NCI-H446 treated with DMSO at 0.1 percent for 48 hours (cell line): Measurements from ENCODE around the gene TMEM220.
A peak's percentile ranks its signal among the peaks of the same experiment; 100 is the strongest.
"Not testable (repeated sequence)": the region's sequence is repeated elsewhere in the genome, so short reads cannot be mapped to it uniquely, and the experiment has no call there.

ENCODE experiments used
- DNase-seq: peaks from one replicate; lab custom pipeline; 2025; lab: John Stamatoyannopoulos, UW

The TMEM220 gene

DNA sequence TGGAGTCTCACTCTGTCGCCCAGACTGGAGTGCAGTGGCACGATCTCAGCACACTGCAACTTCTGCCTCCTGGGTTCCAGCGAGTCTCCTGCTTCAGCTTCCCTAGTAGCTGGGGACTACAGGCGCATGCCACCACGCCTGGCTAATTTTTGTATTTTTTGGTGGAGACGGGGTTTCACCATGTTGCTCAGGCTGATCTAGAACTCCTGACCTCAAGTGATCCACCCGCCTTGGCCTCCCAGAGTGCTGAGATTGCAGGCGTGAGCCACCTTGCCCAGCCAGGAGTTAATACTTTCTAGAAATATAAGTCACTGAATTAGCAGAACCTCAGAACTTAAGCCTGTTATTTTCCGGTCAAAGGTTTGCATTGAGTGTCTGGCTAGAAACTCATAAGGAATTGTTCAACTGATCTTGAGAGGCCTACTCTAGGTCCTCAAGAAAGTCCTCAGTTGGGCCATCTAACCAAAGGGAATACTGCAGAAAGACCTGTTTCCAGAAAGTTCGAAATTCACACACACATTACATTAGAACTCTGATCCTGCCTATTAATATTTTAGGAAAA, 1.4 kb downstream of the TMEM220 start:
- DNase-seq = no peak

DNA sequence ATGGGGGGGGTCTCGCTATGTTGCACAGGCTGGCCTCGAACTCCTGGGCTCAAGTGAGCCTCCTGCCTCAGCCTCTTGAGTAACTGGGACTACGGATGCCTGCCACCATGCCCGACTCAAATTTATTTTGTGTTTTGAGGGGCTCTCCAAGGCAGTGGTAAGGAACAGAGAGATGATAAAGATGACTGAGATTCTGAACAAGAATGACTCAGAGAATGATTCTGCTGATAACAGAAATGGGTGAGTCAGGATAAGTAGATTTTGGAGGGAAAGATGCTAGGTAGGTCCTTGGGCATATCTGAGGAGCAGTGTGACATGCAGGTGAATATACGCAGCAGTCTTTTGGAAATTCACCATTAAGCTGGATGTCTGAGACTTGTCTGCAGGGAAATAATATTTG, 2.6 kb downstream of the TMEM220 start:
- no peak for DNase-seq

DNA sequence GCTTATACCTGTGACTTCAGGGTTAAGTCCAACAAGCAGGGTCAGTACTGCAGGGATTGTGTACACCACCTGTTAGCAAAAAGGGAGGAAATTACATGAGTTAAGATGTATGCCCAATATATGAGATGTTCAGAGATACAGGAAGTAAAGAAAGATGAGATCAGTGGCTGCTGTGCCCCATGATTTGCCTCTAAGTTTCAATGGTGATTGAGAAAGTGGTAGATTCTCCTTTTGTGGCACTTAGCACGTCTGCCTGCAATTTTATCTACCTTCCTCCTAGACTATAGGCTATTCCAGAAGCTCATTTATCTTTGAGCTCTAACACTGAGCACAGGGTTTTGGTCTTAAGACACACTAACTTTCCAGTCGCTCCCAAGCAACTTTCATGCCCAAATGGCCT, 3.6 kb downstream of the TMEM220 start:
- no peak for DNase-seq

DNA sequence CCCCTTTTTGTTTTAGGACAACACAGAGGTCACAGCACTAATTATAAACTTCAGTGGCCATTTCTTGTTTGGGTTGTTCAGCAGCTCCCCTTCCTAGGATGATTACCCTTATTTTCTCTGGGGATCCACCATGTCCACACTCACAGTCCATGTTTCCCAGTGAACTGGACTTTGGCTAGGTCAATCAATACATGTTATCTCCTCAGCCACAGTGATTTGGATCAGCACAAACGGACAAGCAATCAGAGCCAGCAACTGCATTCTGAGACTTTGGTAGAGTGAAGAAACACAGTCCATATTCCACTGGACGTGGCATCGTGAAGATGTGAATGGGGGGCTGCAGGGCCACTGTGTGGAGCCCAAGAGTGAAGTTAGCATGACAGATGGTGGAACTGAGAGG, 4.6 kb downstream of the TMEM220 start:
- no peak for DNase-seq

DNA sequence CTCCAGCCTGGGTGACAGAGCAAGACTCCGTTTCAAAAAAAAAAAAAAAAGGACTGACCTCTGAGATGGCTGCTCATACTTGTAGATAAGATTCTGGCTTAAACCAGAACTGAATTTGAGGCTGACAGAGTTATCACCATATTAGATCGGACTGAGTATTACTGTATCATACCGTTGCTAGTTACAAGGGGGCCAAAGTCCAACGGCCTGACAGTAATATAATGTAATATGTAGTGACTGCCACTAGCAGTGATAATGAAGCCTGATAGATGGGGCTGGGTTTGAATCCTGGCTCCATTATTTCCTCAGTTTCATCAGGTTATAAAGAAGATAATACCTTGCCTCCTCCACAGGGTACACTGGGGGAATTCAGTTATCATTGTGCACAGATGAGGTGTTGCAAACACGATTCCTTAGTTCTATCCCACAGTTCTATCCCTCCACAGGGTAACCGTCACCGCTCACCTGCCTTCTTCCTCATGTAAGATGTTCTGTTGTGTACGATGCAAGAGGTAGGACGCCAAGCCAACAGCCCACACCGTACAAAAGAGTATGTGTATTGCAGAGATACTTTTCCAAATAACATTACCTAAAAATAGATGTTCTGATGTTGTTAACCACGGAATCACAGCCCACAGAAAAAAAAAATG, 5.2 kb downstream of the TMEM220 start:
- no peak for DNase-seq

DNA sequence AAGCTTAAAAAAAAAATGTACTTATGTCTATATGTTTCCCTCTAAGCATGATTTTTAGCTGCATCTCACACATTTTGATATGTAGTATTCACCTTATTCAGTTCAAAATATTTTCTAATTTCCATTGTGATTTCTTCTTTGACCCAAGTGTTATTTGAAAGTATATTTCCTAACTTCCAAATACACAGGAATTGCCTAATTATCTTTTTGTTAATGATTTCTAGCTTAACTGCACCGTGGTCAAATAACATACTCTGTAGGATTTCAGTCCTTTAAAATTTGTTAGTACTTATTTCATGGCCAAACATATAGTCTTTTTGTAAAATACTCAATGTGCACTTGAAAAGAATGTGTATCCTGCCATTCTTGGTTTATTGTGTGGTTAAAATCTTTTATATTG, 11.3 kb downstream of the TMEM220 start:
- no peak for DNase-seq

DNA sequence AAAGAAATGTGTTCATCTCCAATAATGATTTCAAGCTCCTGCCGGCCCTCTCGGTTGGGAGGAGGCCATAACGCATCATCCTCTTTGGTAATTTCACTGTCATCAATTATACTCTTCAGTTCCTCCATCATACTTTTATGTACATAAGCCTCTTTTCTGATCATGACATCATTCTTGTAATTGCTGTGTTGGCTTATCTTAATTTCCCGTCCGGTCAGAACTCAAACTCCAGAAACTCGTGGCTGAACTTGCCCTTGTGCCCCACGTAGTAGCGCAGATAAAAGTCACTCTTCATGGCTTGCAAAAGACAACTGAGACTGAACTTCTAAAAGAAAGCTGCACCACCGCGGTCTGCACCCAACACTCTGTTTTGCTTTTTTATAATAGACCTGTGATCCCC, 13.6 kb downstream of the TMEM220 start:
- no peak for DNase-seq

DNA sequence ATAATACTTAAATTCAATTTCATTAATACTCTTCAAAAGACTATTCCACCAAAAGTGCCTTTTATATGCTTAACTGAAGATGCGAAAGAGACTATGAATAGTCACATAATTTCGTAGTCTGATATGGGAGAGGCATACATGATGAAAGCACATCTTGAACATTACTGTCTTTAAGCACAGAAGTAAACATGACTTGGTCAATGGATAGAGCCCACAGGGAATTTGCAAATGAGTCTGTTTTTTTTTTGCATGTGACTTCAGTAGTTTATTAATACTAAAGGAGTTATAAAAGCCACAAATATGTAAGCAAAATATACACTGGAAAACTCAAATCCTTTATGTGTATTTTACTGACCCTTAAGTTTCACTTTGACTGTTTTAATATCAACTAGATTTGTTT, 16.5 kb downstream of the TMEM220 start:
- no peak for DNase-seq

DNA sequence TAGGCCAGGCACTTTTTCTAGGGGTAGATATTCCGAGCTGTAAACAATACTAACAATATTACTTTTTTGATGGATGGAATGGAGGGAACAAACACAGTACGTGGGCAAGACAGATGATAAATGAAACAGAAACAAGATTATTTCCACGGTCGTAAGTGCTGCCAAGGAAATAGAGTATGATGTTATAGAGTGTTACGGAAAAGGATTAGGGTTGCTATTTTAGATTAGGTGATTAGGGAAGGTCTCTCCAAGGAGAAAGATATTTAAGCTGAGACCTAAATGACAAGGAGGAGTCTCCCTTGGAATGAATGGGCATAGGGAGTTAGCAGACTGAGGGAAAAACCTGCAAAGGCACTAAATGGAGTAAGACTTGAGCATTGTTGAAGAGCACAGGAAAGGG, 24.1 kb downstream of the TMEM220 start:
- DNase-seq = no peak

DNA sequence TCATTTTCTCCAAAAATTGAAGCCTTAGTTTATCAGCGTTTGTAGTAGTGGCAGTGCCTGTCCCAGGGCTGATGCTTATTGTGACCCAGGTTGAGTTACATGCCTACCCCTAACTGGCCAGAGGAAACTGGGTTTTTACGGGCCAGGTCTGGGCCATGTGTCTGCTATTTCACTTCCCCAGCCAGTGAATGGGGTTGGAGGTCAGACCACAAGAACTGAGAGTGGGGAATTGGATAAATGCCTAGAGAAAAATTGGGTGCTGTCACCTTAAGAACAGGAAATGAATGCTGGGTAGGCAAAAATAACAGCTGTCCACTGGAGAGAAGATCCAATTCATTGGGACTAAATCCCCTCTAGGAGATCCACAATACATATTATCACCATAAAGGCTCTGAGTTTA, 27.2 kb downstream of the TMEM220 start:
- DNase-seq = no peak

DNA sequence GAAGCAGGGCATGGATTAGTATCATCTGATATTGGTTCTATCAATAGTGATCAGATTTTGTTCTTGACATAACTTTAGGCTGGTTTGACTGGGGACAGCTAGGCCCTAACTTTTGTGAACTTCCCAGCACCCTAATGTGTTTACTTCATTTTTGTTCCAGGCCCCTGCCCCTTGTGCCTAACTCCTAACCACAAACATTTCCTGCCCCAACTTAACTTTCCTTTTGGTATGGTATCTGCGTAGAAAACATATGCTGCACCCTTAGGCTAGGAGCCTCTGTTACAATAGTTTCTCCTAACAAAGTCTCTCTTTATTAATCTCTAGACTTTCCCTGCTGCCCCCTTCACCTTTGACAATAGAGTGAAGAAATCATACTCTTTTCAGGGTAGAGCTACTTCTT, 30.0 kb downstream of the TMEM220 start:
- DNase-seq = no peak

DNA sequence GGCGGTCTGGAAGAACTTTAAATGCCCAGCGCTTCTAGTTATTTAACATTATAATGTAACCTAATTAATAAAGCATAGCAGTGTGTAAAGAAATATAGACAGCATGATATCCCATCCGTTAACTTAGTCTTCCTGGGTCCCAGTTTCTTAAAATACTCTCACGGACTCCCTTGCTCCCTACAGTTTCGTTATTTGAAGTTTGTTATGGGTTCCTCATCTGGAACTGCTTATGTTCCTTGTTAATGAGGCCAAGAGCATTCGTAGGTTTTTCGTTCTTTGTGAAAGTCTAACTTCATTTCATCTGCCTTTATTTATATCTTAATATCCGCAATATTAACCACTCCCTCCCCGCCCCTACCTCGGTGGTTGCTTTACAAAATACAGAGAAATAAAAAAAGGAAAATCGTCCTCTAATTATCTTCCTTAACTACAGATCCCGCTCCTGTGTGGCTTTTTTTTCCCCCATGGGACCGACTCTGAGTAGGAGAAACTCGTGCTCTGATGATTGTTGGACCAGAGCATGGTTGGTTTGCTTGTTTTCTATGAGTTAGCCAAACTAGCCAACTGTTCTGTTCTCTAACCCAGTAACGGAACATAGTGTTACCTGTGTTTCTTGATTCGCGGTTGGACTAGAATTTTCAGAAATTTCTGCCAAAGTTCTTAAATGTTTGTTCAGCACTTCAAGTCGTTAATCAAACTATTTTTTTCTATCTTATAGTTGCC, 31.6 kb downstream of the TMEM220 start:
- DNase-seq = no peak

DNA sequence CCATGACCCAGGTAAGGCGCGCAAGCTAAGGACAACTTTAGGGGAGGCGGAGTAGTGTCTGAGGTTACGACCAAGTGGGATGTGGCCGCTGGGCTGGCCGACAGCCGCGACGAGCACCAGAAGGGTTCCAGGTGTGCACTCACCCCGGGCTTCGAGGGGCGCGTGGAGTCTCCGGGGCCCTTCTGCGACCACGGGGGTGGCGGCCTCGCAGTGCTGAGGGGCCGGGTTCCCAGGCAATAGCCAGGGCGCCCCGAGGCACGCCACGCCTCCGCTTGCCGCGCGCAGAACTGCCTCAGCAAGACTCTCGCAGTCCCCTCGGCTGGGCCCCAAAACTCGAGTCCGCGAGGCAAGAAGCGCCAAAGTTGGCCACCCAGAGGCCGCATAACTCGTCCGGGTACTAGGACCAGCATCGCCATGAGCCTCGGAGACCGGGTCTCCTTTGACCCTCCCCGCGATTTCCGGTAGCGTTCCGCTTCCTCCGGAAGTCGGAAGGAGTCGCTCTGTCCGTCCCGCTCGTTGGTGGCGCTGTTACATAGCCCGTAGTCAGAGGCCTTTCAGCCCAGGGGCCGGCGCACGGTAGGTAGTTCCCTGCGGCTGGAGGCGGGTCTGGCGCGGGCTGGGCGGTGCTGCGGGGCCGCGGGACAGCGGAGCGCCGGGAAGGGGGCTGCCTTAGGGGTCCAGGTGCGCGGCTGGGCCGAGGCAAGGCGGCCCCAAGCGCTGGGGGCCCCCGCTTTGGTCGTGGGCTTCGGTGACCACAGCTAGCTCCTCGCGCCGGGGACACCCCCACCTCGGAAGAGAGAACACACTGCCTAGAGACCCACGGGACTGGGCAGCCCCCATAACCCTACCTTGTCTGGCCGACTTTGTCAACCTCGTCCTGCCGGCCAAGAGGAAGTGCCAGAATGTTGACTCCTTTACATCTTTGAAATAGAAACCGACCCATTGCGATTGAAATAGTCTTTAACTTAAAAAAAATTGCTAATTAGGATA, 32.4 kb downstream of the TMEM220 start, which contains the start of the genes ADPRM and SCO1:
Gene ADPRM (plus strand): TSS at position 503 of the 990 bp plus-strand sequence. CDS start 7,333 bp downstream, outside the sequence.
Gene SCO1 (minus strand): TSS at position 442 of the 990 bp plus-strand sequence. CDS start 26 bp downstream, at position 416.
- DNase-seq = peak; percentile 62

DNA sequence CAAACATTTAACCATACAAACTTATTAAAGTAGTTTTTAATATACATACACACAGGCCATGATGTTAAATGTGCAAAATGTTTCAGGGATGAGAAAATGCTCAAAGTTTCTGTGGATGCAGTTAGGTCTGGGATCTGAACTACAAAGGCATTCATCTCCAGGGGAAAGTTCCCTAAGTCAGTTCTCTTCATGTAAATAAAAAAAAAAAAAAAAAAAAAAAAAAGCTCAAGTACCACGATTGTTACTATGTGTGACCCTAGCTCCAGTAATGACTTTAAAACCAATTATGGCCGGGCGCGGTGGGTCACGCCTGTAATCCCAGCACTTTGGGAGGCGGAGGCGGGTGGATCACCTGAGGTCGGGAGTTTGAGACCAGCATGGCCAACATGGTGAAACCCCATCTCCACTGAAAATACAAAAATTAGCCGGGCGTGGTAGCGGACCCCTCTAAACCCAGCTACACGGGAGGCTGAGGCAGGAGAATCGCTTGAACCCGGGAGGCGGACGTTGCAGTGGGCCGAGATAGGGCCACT, 33.9 kb downstream of the TMEM220 start:
- not testable (repeated sequence) for DNase-seq

DNA sequence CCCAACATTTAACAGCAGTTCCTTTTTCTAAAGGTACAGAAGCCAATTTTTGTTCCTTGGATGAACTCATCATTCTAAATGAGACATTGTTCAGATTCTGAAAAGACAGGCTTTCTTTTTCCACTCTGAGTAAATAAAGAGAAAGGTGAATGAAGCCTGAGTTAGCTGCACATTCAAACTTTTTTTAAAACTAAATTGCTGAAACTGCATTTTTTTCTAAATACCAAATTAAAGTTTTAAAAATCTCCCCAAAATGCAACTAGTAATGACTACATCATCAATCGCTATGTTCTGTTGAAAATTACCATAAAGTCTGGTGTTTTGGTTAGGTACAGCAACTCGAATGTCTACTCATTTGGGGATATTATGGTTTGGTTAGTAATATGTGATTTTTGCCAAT, 42.3 kb downstream of the TMEM220 start:
- DNase-seq = no peak

DNA sequence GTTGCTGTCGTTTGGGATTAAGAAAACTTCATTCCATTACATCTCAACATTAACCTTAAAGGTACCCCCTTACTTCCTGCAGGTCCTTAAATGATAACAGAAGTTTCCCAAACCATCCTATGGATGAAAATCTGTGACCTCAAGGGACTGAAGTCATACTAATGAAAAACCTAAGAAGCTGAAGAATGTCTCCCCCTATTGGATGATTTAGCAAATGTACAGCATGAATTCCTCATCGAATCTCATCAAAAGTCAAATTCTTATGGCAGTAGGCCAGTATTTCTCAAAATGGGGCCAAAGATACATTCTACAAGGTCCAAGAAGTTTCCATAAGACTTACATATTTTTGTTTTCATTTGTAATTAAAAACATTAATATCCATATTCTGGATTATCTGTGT, 46.0 kb downstream of the TMEM220 start:
- DNase-seq = peak; percentile 1

DNA sequence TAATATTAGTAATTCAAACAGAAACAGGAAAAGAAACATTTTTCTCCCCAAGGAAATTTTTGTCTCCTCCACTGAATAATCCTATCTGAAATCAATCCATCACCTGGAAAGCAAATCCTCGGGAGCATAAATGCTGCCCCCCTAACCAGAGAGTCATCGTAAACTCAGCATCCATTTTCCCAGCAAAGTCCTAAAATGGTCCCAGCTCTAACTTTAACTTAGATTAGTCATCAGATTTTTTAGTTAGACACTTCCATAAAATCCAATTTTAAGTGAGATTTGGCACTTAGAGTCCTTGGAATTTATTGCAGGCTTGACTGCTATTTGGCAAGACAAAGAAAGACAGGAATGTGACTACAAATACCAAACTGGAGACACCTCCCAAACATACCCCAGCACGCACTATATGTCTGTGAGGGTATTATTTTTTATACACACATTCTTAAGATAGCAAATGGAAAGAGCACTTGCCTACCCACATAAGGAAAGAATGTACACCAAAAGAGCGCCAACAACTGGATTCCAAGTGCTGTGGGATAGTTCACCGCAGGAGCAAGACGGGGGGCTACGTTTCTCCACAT, 47.9 kb downstream of the TMEM220 start:
- DNase-seq = no peak

DNA sequence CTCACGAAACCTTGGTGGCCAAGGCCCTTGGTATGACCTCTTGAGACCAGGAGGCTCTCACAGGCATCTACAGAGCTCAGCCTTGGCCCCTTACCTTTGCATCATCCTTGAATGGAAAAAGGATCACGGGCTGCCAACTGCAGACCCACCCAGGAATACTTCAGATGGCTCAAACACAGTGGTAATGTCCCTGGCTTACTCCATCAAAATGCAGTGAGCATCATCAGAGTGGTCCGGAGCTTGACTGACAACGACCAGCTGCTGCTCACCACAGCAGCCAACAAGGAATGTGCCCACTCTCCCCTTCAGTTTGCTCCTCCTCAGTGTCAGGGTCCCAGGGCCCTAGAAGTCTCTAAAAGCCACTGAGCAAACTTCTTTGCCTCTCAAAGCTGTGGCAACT, 55.1 kb downstream of the TMEM220 start:
- DNase-seq = no peak

DNA sequence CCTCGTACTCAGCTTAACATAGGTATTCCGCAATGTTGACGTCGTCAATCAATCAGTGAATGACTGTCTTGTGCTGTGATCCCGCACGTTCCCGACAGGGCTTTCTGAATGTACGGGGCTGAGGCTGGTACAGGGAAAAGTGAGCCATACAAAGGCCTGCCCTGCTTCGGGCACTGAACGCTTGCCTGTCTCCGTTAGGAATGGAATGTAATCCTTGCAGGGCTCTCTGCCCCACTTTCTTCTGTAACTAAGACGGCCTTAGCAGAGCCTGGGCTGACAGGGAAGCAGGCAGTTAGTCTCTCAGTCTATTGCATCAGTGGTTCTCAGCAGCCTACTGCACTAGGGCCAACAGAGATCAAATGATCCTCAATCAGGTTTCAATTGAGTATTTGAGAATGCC, 56.5 kb downstream of the TMEM220 start:
- no peak for DNase-seq

DNA sequence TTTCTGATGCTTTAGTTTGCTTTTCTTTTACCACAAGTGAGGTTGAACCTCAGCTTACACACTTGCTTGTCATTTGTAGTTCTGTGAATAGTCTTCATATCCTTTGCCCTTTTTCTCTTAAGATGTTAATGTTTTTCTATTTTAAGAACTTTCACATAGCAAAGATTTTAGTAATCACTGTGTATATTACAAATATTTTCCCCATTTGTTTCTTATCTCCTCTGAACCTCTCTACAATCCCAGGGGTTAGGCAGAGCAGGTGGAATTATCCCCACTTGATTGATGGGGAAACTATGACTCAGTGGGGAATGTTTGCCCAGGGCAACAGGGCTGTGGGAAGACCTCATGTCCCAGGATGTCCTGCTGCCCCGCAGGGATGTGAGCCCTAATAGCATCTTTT, 61.0 kb downstream of the TMEM220 start:
- DNase-seq = no peak

DNA sequence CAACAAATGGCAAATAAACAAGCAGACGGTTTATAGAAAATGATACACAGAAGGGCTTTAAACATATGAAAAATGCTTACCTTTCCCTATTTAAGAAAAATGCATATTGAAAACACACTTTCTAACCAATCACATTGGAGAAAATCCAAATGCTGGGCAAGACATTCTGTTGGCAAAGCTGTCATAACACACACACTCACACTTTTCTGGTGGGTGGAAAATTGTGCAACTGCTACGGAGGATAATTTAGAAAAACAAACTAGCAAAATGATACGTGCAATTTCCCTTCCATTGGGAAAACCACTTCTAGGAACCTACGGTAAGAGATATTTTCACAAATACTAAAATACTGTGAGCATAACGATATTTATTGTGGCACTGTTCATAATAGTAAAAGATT, 62.9 kb downstream of the TMEM220 start:
- DNase-seq = no peak

DNA sequence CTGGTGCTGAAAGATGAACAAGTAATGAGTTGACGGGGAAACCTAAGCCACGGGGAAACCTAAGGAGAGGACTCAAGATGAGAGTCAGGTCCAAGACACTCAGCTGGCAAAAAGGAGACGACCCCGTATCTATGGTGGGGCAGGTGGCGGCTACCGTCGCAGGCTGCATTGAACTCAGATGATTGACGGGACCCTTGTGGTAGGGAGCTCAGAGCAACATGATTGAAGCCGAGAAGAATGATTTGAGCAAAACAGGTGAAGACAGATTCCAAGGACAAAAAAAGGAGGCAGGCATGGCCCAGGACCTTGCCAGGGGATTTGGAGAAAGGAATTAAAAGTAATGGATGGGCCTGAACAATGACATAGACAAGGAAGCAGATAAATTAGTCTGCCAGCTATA, 65.3 kb downstream of the TMEM220 start:
- DNase-seq = no peak
